Measurements from ENCODE around the gene DNASE1L1.

DNASE1L1 gene

GRCh38 chrX:154367474-154368308 lies 41.4 kb downstream of the DNASE1L1 start:
- DNase-seq (ENCODE audit: low spot score): no peak

- peak; percentile 39 for DNase-seq (ENCODE audit: low spot score)
These were observed 42.4 kb downstream of the DNASE1L1 start for GRCh38 chrX:154366666-154367055.

- no peak for DNase-seq (ENCODE audit: low spot score)
These were observed 42.9 kb downstream of the DNASE1L1 start for GRCh38 chrX:154365997-154366665.

GRCh38 chrX:154365052-154365600 lies 43.9 kb downstream of the DNASE1L1 start:
- DNase-seq (ENCODE audit: low spot score): no peak

- DNase-seq (ENCODE audit: low spot score): no peak
These were observed 45.2 kb downstream of the DNASE1L1 start for GRCh38 chrX:154363706-154364439.

GRCh38 chrX:154362085-154362742 lies 46.8 kb downstream of the DNASE1L1 start:
- DNase-seq (ENCODE audit: low spot score): no peak

GRCh38 chrX:154360155-154360713 lies 48.8 kb downstream of the DNASE1L1 start:
- no peak for DNase-seq (ENCODE audit: low spot score)

- DNase-seq (ENCODE audit: low spot score): no peak
These were observed 49.5 kb downstream of the DNASE1L1 start for GRCh38 chrX:154359362-154360154.

- DNase-seq (ENCODE audit: low spot score): no peak
These were observed 50.2 kb downstream of the DNASE1L1 start for GRCh38 chrX:154358829-154359228.

- DNase-seq (ENCODE audit: low spot score): no peak
These were observed 51.0 kb downstream of the DNASE1L1 start for GRCh38 chrX:154358011-154358410.

GRCh38 chrX:154357205-154357604 lies 51.8 kb downstream of the DNASE1L1 start:
- no peak for DNase-seq (ENCODE audit: low spot score)

GRCh38 chrX:154356596-154356995 lies 52.5 kb downstream of the DNASE1L1 start:
- DNase-seq (ENCODE audit: low spot score): no peak

- no peak for DNase-seq (ENCODE audit: low spot score)
These were observed 53.3 kb downstream of the DNASE1L1 start for GRCh38 chrX:154355776-154356140.

GRCh38 chrX:154355094-154355775 lies 53.8 kb downstream of the DNASE1L1 start:
- DNase-seq (ENCODE audit: low spot score): no peak

GRCh38 chrX:154354516-154354915 lies 54.5 kb downstream of the DNASE1L1 start:
- DNase-seq (ENCODE audit: low spot score): no peak

GRCh38 chrX:154354013-154354412 lies 55.0 kb downstream of the DNASE1L1 start:
- no peak for DNase-seq (ENCODE audit: low spot score)

GRCh38 chrX:154353172-154353843 lies 55.7 kb downstream of the DNASE1L1 start:
- no peak for DNase-seq (ENCODE audit: low spot score)

GRCh38 chrX:154352466-154352865 lies 56.6 kb downstream of the DNASE1L1 start:
- no peak for DNase-seq (ENCODE audit: low spot score)

- no peak for DNase-seq (ENCODE audit: low spot score)
These were observed 57.0 kb downstream of the DNASE1L1 start for GRCh38 chrX:154352012-154352401.

All from pons (tissue), 1 donor.